ENCODE results near the gene SPTB.

DNA sequence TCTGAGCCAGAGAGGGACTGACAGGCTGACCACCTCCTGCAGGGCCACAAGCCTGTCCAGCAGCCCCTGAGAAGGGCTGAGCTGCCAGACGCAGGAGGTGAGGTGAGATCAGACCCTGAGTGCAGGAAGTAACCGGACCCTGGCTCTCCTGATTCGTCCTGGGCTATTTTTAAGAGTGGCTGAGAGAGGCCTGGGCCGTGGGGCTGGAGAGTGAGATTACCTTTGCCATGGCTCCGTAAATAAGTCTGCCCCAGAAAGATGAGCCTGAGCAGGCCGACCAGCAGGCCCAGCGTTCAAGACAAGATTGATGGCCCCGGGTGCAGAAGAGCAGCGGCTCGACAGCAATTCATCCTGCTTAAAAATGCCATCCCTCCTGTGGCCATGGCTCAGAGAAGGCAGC, 54.2 kb downstream of the SPTB start:
- no peak for TF ChIP-seq POLR2A (IDR thresholded peaks at IDR 0.05)
- TF ChIP-seq, protein P1, sequence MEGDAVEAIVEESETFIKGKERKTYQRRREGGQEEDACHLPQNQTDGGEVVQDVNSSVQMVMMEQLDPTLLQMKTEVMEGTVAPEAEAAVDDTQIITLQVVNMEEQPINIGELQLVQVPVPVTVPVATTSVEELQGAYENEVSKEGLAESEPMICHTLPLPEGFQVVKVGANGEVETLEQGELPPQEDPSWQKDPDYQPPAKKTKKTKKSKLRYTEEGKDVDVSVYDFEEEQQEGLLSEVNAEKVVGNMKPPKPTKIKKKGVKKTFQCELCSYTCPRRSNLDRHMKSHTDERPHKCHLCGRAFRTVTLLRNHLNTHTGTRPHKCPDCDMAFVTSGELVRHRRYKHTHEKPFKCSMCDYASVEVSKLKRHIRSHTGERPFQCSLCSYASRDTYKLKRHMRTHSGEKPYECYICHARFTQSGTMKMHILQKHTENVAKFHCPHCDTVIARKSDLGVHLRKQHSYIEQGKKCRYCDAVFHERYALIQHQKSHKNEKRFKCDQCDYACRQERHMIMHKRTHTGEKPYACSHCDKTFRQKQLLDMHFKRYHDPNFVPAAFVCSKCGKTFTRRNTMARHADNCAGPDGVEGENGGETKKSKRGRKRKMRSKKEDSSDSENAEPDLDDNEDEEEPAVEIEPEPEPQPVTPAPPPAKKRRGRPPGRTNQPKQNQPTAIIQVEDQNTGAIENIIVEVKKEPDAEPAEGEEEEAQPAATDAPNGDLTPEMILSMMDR (IDR thresholded peaks at IDR 0.05) = no peak

Data from esophagus squamous epithelium (tissue), 4 donors.